Measurements from ENCODE around the gene NUDT8. TPM values are rescaled to one million over a fixed set of nuclear protein-coding genes. Genes with fewer than 3 reads are reported as not detected.

NUDT8 gene
- total RNA-seq, 1 donor from 2014 or later: 6.8 TPM

DNA sequence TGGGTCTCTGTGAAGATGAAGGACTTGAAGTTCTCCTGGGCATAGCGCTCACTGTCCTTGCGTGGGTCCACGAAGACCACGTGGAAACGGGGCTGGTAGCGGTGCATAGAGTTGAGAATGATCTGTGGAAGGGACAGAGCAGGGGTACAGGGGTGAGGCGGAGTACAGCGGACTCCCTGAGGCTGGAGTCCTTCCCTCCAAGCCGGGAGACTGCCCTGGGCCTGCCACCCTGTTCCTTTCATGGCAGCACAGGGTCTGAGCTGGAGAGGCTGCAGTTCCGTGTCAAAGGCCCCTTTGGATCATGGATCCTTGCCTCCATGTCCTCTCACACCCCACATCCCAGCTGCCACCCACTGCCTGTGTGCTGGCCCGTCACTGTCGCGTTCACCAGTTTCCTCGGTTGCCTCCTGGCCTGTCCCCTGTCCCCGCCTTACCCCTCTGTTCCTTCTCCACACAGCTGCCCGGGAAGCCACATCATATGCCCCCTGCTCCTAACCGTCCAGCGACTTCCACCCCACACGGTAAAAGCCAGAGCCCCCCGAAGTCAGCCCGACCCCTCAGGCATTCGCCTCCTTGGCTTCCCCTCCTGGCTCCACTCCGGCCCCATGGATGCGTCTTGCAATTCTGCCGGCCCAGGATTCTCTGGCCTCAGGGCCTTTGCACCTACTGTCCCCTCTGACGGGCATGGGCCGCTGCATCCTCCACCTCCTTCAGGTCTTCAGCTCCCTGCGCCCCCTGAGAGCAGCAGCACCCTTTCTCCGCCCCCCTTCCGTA is 3.4 kb upstream of the NUDT8 start:
- Mint-ChIP-seq H3K36me3 (ENCODE audit: low read depth, unreplicated experiment) (no peaks in the 10 kb centered on the region), H3K9me3 (ENCODE audit: unreplicated experiment) (no peaks in the 10 kb centered on the region), H3K4me3 (ENCODE audit: unreplicated experiment) (no peak overlapping the region), H3K4me1 (ENCODE audit: unreplicated experiment) (no peaks in the 10 kb centered on the region), H3K27me3 (ENCODE audit: unreplicated experiment) (peaks cover 13% of the 10 kb centered on the region), H3K27ac (ENCODE audit: unreplicated experiment) (no peak overlapping the region)
- no peak for DNase-seq (ENCODE audit: low spot score)
- TF ChIP-seq, protein P1, sequence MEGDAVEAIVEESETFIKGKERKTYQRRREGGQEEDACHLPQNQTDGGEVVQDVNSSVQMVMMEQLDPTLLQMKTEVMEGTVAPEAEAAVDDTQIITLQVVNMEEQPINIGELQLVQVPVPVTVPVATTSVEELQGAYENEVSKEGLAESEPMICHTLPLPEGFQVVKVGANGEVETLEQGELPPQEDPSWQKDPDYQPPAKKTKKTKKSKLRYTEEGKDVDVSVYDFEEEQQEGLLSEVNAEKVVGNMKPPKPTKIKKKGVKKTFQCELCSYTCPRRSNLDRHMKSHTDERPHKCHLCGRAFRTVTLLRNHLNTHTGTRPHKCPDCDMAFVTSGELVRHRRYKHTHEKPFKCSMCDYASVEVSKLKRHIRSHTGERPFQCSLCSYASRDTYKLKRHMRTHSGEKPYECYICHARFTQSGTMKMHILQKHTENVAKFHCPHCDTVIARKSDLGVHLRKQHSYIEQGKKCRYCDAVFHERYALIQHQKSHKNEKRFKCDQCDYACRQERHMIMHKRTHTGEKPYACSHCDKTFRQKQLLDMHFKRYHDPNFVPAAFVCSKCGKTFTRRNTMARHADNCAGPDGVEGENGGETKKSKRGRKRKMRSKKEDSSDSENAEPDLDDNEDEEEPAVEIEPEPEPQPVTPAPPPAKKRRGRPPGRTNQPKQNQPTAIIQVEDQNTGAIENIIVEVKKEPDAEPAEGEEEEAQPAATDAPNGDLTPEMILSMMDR (IDR thresholded peaks at IDR 0.05; ENCODE audit: unreplicated experiment): no peak

DNA sequence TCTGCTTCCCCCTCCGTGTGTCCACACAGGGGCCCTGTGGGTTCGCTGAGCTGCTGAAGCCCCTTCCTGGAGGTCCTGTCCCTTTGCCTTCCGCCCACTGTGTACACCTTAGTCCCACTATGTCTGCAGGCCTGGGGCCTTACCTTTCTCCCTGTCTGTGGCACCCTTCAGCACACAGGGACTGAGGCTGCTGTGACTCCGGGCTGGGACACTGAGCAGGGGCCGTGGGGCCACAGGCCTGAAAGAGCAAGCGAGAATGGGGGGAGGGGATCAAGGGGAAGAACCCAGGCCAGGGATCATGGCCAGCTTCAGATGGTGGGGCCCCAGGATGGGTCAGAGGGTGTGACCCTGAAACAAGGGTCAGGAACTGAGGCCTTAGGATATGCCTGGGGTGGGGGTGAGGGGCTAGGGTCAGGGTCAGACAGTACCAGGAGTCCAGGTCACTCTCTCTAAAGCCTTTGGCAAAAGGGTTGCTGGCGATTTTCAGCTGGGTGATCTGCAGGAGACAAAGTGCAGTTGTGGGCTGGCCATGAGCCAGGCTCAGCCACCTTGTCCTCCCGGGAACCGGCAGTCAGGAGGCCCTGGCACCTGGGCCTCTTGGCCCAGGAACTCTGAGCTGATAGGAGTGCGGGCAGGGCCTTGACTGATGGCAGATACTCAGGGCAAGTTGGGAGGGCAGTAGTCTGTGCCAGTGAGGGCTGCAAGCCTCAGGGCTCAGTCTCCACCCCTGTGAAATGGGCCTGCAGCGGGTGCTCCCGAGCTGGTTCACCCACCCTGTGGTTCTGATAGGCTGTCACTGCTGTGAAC is 2.6 kb upstream of the NUDT8 start:
- H3K27ac Mint-ChIP-seq (ENCODE audit: unreplicated experiment): no peak overlapping the region
- H3K4me3 Mint-ChIP-seq (ENCODE audit: unreplicated experiment): no peak overlapping the region
- TF ChIP-seq, protein P1 (IDR thresholded peaks at IDR 0.05; ENCODE audit: unreplicated experiment): no peak
- no peaks in the 10 kb centered on the region for H3K36me3 Mint-ChIP-seq (ENCODE audit: low read depth, unreplicated experiment)
- H3K4me1 Mint-ChIP-seq (ENCODE audit: unreplicated experiment): no peaks in the 10 kb centered on the region
- no peaks in the 10 kb centered on the region for H3K9me3 Mint-ChIP-seq (ENCODE audit: unreplicated experiment)
- no peak for DNase-seq (ENCODE audit: low spot score)
- peaks cover 13% of the 10 kb centered on the region for H3K27me3 Mint-ChIP-seq (ENCODE audit: unreplicated experiment)

DNA sequence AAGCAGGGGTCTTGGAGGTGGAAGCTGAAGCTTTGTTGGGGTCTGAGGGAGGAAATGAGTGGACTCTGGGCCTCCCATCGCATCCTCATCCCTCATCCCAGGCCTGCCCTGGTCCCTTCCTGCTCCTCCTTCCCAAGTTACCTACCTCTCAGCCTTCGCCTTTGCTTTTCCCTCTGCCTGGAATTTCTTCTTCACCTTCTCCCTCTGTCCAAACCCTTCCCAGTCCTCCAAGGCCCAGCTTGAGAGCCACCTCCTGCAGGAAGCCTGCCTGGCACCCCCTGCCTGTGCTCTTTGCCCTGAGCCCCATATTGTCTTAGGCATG is 2.1 kb upstream of the NUDT8 start:
- TF ChIP-seq, protein P1 (IDR thresholded peaks at IDR 0.05; ENCODE audit: unreplicated experiment): no peak
- no peaks in the 10 kb centered on the region for H3K9me3 Mint-ChIP-seq (ENCODE audit: unreplicated experiment)

DNA sequence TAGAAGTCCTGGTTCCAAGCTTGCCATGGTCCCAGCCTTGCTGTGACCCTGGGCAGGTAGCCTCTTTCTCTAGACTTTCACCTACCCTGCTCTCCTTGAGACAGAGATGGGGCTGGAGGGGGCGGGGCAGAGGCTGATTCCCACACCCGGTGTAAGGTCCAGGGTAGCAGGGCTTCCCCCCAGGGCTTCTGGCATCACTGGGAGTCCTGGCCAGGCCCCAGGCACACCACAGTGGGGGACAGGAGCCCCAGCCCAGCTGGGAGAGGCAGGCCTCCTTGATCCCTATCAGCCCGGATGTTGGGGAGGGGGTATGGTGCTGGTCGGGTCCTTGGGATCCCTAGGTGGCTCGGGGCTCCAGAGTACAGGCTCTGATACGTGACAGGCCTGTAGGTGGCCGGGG is 1.7 kb upstream of the NUDT8 start:
- H3K27ac Mint-ChIP-seq (ENCODE audit: unreplicated experiment): no peak overlapping the region
- H3K4me3 Mint-ChIP-seq (ENCODE audit: unreplicated experiment): no peak overlapping the region
- no peaks in the 10 kb centered on the region for H3K9me3 Mint-ChIP-seq (ENCODE audit: unreplicated experiment)
- peaks cover 16% of the 10 kb centered on the region for H3K27me3 Mint-ChIP-seq (ENCODE audit: unreplicated experiment)
- H3K36me3 Mint-ChIP-seq (ENCODE audit: low read depth, unreplicated experiment): peaks cover 4% of the 10 kb centered on the region
- TF ChIP-seq, protein P1 (IDR thresholded peaks at IDR 0.05; ENCODE audit: unreplicated experiment): no peak
- no peaks in the 10 kb centered on the region for H3K4me1 Mint-ChIP-seq (ENCODE audit: unreplicated experiment)
- DNase-seq (ENCODE audit: low spot score): no peak

More for the DNA sequence above, 2.1 kb upstream of the NUDT8 start:
- Mint-ChIP-seq H3K27me3 (ENCODE audit: unreplicated experiment) (peaks cover 13% of the 10 kb centered on the region), H3K36me3 (ENCODE audit: low read depth, unreplicated experiment) (peaks cover under 1% of the 10 kb centered on the region), H3K4me3 (ENCODE audit: unreplicated experiment) (no peak overlapping the region), H3K4me1 (ENCODE audit: unreplicated experiment) (no peaks in the 10 kb centered on the region), H3K27ac (ENCODE audit: unreplicated experiment) (no peak overlapping the region)
- no peak for DNase-seq (ENCODE audit: low spot score)

DNA sequence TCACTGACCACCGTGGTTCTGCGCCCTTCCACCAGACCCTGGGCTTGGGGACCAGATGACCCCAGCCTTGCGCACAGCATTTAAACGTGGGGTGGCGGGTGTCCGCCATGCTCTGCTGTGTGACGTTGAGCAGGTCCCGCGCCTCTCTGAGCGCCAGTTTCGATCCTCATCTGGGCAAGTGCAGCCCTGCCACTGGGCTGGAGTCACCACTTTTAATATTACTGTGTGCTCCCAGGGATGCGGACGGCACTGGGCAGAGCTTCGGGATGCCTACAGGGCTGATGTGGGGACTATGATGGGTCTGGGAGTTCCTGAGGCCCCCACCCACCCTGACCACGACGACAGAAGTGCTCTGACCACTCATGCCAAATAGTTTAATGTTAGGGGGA is 1.2 kb upstream of the NUDT8 start:
- TF ChIP-seq, protein P1 (IDR thresholded peaks at IDR 0.05; ENCODE audit: unreplicated experiment): no peak
- H3K9me3 Mint-ChIP-seq (ENCODE audit: unreplicated experiment): no peaks in the 10 kb centered on the region
- DNase-seq (ENCODE audit: low spot score): no peak
- H3K27ac Mint-ChIP-seq (ENCODE audit: unreplicated experiment): peak overlapping the region; percentile 36
- peak overlapping the region; percentile 80 for H3K4me3 Mint-ChIP-seq (ENCODE audit: unreplicated experiment)
- H3K27me3 Mint-ChIP-seq (ENCODE audit: unreplicated experiment): peaks cover 21% of the 10 kb centered on the region
- no peaks in the 10 kb centered on the region for H3K4me1 Mint-ChIP-seq (ENCODE audit: unreplicated experiment)
- H3K36me3 Mint-ChIP-seq (ENCODE audit: low read depth, unreplicated experiment): peaks cover 6% of the 10 kb centered on the region
